Vagina (tissue), 2 donors: ENCODE results near the gene UBQLN4. TPM values are rescaled to one million over a fixed set of nuclear protein-coding genes. Genes with fewer than 3 reads are reported as not detected.

Experiments
- DNase-seq, 2 donors: peaks; one replicate each; pipeline ENCODE4 v3.0.0-alpha.2; 2017; ENCODE audit errors: extremely low spot score in 2 of 2
- H3K27ac ChIP-seq: fragments of 200-600 bp; sonication (generic); one replicate; pipeline ENCODE4 v1.5.1; 2019
- H3K27me3 ChIP-seq: fragments of 200-600 bp; sonication (generic); one replicate; pipeline ENCODE4 v1.5.1; 2019
- H3K36me3 ChIP-seq, 2 donors: fragments of 200-600 bp; sonication (generic); one replicate each; pipeline ENCODE4 v1.5.1; 2017 to 2019
- H3K4me1 ChIP-seq: fragments of 200-600 bp; sonication (generic); one replicate; pipeline ENCODE4 v1.5.1; 2019
- H3K4me3 ChIP-seq, 2 donors: fragments of 200-600 bp; sonication (generic); 1 replicate in 1 of 2; 2 replicates in 1 of 2; pipeline ENCODE4 v1.5.1; 2016 to 2019
- H3K9me3 ChIP-seq: fragments of 200-600 bp; sonication (generic); one replicate; pipeline ENCODE4 v1.5.1; 2019
- POLR2A ChIP-seq, 2 donors: fragments of 450-650 bp; IDR thresholded peaks; one replicate each; pipeline ENCODE4 v1.6.1; 2017; ENCODE audit warnings: antibody characterized with exemption in 2 of 2, mild to moderate bottlenecking in 2 of 2, moderate library complexity in 2 of 2
- POLR2AphosphoS5 ChIP-seq, 2 donors: sonication (generic); formaldehyde crosslinking; IDR thresholded peaks; one replicate each; pipeline ENCODE4 v1.9.0; 2017; ENCODE audit warnings: antibody characterized with exemption in 2 of 2, mild to moderate bottlenecking in 2 of 2, low read depth in 1 of 2; ENCODE audit not compliant: insufficient read depth in 1 of 2
- intact Hi-C: fragments of 100-400 bp; cut with DNase I; formaldehyde crosslinking; loops from one replicate; pipeline ENCODE4 v1.15.1; 2023
- total RNA-seq: library from RNA; depleted of rRNA; stranded (reverse); fragments of >200 nt; gene quantifications from one replicate; pipeline ENCODE4 v1.2.3, GENCODE V29; 2016
- TF ChIP-seq, protein P1 (sequence below), 3 experiments: fragments of 450-650 bp in 2 of 3; fragments of 200-600 bp in 1 of 3; sonication (generic) in 1 of 3; IDR thresholded peaks; one replicate each; pipeline ENCODE4 v1.5.1; 2017 to 2019; ENCODE audit warnings: antibody characterized with exemption in 3 of 3, mild to moderate bottlenecking in 2 of 3, moderate library complexity in 2 of 3

Gene UBQLN4
- total RNA-seq, 1 donor from 2014 or later: 27.0 TPM

GRCh38 chr1:156001662-156002171, 51.9 kb downstream of the UBQLN4 start:
- no peak for DNase-seq
- intact Hi-C loops: no loop called here

DNA sequence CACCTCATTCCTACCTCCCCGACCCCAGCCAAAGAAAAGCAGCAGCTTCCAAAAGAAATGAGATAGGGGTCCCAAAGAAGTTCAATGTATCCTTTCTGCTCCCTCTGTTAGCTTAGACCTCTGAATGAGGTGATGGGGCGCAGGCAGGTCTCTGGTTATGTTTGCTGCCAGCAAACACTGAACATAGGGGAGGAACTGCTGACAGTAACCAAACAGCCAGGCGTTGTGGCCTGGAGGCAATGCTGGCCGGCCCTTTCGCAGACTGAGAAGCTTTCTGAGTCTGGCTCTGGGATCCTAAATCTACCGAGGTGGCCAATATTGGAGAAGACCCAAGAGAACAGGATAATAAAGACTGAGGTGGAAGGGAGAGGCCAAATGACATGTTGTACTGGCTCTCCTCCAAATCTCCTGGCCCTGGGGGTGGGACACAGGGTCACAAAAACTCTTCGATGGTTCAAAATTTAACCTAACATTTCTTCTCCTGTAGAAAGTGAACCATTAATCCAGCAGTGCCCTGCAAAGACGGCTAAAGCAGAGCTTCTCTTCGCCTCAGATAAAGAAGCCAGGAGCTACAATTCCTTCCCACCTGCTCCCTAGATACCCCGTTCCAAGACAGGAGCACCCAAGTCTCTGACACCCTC, 52.5 kb downstream of the UBQLN4 start:
- no peak for DNase-seq
- Histone ChIP-seq H3K36me3 (no peaks in the 10 kb centered on the region), H3K27ac (no peak overlapping the region), H3K4me1 (no peaks in the 10 kb centered on the region), H3K4me3 (no peak overlapping the region), H3K9me3 (no peaks in the 10 kb centered on the region), H3K27me3 (no peaks in the 10 kb centered on the region)
- TF ChIP-seq, protein P1, sequence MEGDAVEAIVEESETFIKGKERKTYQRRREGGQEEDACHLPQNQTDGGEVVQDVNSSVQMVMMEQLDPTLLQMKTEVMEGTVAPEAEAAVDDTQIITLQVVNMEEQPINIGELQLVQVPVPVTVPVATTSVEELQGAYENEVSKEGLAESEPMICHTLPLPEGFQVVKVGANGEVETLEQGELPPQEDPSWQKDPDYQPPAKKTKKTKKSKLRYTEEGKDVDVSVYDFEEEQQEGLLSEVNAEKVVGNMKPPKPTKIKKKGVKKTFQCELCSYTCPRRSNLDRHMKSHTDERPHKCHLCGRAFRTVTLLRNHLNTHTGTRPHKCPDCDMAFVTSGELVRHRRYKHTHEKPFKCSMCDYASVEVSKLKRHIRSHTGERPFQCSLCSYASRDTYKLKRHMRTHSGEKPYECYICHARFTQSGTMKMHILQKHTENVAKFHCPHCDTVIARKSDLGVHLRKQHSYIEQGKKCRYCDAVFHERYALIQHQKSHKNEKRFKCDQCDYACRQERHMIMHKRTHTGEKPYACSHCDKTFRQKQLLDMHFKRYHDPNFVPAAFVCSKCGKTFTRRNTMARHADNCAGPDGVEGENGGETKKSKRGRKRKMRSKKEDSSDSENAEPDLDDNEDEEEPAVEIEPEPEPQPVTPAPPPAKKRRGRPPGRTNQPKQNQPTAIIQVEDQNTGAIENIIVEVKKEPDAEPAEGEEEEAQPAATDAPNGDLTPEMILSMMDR (IDR thresholded peaks at IDR 0.05): no peak
- intact Hi-C loops: no loop called here

More at GRCh38 chr1:156001662-156002171, 51.9 kb downstream of the UBQLN4 start:
- H3K9me3 ChIP-seq: no peaks in the 10 kb centered on the region
- H3K27ac ChIP-seq: no peak overlapping the region
- no peak overlapping the region for H3K4me3 ChIP-seq
- TF ChIP-seq, protein P1 (IDR thresholded peaks at IDR 0.05): no peak
- TF ChIP-seq POLR2AphosphoS5 (IDR thresholded peaks at IDR 0.05; ENCODE audit: insufficient read depth in 1 of 2, low read depth in 1 of 2): no peak
- TF ChIP-seq POLR2A (IDR thresholded peaks at IDR 0.05): no peak
- H3K27me3 ChIP-seq: no peaks in the 10 kb centered on the region
- H3K4me1 ChIP-seq: no peaks in the 10 kb centered on the region
- no peaks in the 10 kb centered on the region for H3K36me3 ChIP-seq

DNA sequence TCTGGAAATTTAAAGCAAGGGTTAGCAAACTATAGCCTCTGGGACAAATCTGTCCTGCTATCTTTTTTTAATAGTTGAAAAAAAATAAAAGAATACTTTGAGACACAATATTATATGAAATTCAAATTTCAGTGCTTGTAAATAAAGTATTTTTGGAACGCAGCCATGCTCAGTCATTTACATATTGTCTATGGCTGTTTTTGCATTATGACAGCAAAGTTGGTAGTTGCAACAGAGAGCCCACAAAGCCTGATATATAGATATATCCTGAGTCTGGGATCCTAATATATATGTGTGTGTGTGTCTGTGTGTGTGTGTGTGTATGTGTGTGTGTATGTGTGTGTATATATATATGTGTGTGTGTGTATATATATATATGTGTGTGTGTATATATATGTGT, 53.6 kb downstream of the UBQLN4 start:
- TF ChIP-seq POLR2A (IDR thresholded peaks at IDR 0.05): no peak
- TF ChIP-seq POLR2AphosphoS5 (IDR thresholded peaks at IDR 0.05; ENCODE audit: insufficient read depth in 1 of 2, low read depth in 1 of 2): no peak
- TF ChIP-seq, protein P1 (IDR thresholded peaks at IDR 0.05): no peak
- intact Hi-C loops: no loop called here
- H3K36me3 ChIP-seq: no peaks in the 10 kb centered on the region
- H3K27ac ChIP-seq: no peak overlapping the region
- no peaks in the 10 kb centered on the region for H3K27me3 ChIP-seq
- H3K9me3 ChIP-seq: no peaks in the 10 kb centered on the region
- DNase-seq: no peak
- H3K4me3 ChIP-seq: no peak overlapping the region
- H3K4me1 ChIP-seq: no peaks in the 10 kb centered on the region

- intact Hi-C loops: no loop called here
Measured at GRCh38 chr1:155996166-155996565, 57.4 kb downstream of the UBQLN4 start.

GRCh38 chr1:155993595-155993994, 60.0 kb downstream of the UBQLN4 start:
- H3K27ac ChIP-seq: no peak overlapping the region
- H3K4me3 ChIP-seq: no peak overlapping the region
- intact Hi-C loops: no loop called here
- H3K9me3 ChIP-seq: no peaks in the 10 kb centered on the region
- no peaks in the 10 kb centered on the region for H3K27me3 ChIP-seq
- TF ChIP-seq POLR2AphosphoS5 (IDR thresholded peaks at IDR 0.05; ENCODE audit: insufficient read depth in 1 of 2, low read depth in 1 of 2) (no peak), POLR2A (IDR thresholded peaks at IDR 0.05) (no peak)
- TF ChIP-seq, protein P1 (IDR thresholded peaks at IDR 0.05): no peak
- no peak for DNase-seq
- no peaks in the 10 kb centered on the region for H3K36me3 ChIP-seq
- H3K4me1 ChIP-seq: no peaks in the 10 kb centered on the region

More at GRCh38 chr1:155996166-155996565, 57.4 kb downstream of the UBQLN4 start:
- TF ChIP-seq POLR2A (IDR thresholded peaks at IDR 0.05): no peak
- TF ChIP-seq, protein P1 (IDR thresholded peaks at IDR 0.05): no peak
- TF ChIP-seq POLR2AphosphoS5 (IDR thresholded peaks at IDR 0.05; ENCODE audit: insufficient read depth in 1 of 2, low read depth in 1 of 2): no peak
- Histone ChIP-seq H3K27ac (no peak overlapping the region), H3K4me1 (no peaks in the 10 kb centered on the region), H3K4me3 (no peak overlapping the region), H3K9me3 (no peaks in the 10 kb centered on the region), H3K27me3 (no peaks in the 10 kb centered on the region), H3K36me3 (no peaks in the 10 kb centered on the region)
- DNase-seq: no peak
